ENCODE results near the gene HRAS. TPM values are rescaled to one million over a fixed set of nuclear protein-coding genes. Genes with fewer than 3 reads are reported as not detected.

HRAS gene
- total and polyA plus RNA-seq, 2 donors (not counting 1 experiment from before 2014, with no cell fraction given), result 63.5 to 86.0 TPM

GRCh38 chr11:556662-557256 is 21.4 kb upstream of the HRAS start:
- Mint-ChIP-seq H3K27ac (peak overlapping the region; percentile 32), H3K4me3 (peak overlapping the region; percentile 64), H3K4me1 (peaks cover 23% of the 10 kb centered on the region), H3K9me3 (ENCODE audit: insufficient read depth) (no peaks in the 10 kb centered on the region), H3K27me3 (no peaks in the 10 kb centered on the region)
- POLR2A ChIA-PET, result interaction anchor here (0.6 to 2.4 kb wide), 3 partner anchors 19 to 1076 kb away, joined by 3 to 18 read pairs (median 3); partner anchors contain the start of gene PHRF1
- Histone ChIP-seq H3K27me3 (replicated peaks in 1 of 4; ENCODE audit: control extremely low read depth in 1 of 4, control insufficient read depth in 3 of 4, insufficient read depth in 4 of 4, low read length in 3 of 4) (peaks cover 0 to 10% (median 3%) of the 10 kb centered on the region in 4 experiments), H4K20me1 (ENCODE audit: control insufficient read depth, insufficient read depth, low read length, poor library complexity, severe bottlenecking) (peaks cover 18% of the 10 kb centered on the region), H3K36me3 (replicated peaks in 1 of 2; ENCODE audit: control extremely low read depth in 1 of 2, control insufficient read depth in 1 of 2, extremely low read depth in 1 of 2, insufficient read depth in 2 of 2, low read length in 1 of 2) (no peaks in the 10 kb centered on the region), H3K79me2 (ENCODE audit: control insufficient read depth, insufficient read depth, low read length) (peaks cover 6% of the 10 kb centered on the region), H3K27ac (ENCODE audit: low read length in 2 of 2) (no peak overlapping the region), H3K9me3 (ENCODE audit: control extremely low read depth in 1 of 3, control insufficient read depth in 2 of 3, insufficient read depth in 1 of 3, low read length in 2 of 3) (no peaks in the 10 kb centered on the region), H3K4me1 (ENCODE audit: control insufficient read depth in 2 of 2, insufficient read depth in 2 of 2, low read length in 2 of 2) (peaks cover 22 to 34% of the 10 kb centered on the region in 2 donors), H3K4me3 (ENCODE audit: control extremely low read depth in 1 of 5, extremely low read depth in 1 of 5, insufficient read depth in 1 of 5, low read depth in 2 of 5, low read length in 4 of 5) (no peak overlapping the region), H3K4me2 (replicated peaks; ENCODE audit: low read depth, low read length, poor library complexity, severe bottlenecking) (peak overlapping the region; percentile 96), H2AFZ (ENCODE audit: insufficient read depth, low read depth, low read length, poor library complexity, severe bottlenecking) (no peak overlapping the region), H3K9ac (ENCODE audit: low read length) (no peak overlapping the region)
- TF ChIP-seq EZH2 (IDR thresholded peaks at IDR 0.05; ENCODE audit: borderline replicate concordance, insufficient read depth, low read depth, low read length, poor library complexity, severe bottlenecking), result no peak
- TF ChIP-seq, protein P1, sequence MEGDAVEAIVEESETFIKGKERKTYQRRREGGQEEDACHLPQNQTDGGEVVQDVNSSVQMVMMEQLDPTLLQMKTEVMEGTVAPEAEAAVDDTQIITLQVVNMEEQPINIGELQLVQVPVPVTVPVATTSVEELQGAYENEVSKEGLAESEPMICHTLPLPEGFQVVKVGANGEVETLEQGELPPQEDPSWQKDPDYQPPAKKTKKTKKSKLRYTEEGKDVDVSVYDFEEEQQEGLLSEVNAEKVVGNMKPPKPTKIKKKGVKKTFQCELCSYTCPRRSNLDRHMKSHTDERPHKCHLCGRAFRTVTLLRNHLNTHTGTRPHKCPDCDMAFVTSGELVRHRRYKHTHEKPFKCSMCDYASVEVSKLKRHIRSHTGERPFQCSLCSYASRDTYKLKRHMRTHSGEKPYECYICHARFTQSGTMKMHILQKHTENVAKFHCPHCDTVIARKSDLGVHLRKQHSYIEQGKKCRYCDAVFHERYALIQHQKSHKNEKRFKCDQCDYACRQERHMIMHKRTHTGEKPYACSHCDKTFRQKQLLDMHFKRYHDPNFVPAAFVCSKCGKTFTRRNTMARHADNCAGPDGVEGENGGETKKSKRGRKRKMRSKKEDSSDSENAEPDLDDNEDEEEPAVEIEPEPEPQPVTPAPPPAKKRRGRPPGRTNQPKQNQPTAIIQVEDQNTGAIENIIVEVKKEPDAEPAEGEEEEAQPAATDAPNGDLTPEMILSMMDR (IDR thresholded peaks at IDR 0.05), result no peak
- WGBS (ENCODE audit: insufficient coverage), result 73% methylated on average over 22 of the region's 22 CpGs
- ATAC-seq (ENCODE audit: low read depth), result no peak
- CTCF ChIA-PET, result interaction anchor here (1.7 to 5.1 kb wide), 3 partner anchors 20 to 170 kb away, joined by 6 to 52 read pairs (median 32); no protein-coding TSS in a partner anchor
- intact Hi-C loops (cut with micrococcal nuclease), result no loop called here
- DNase-seq, result peak; percentile 39

All from B cell (primary cell).